ENCODE results near the gene HES7. TPM values are rescaled to one million over a fixed set of nuclear protein-coding genes. Genes with fewer than 3 reads are reported as not detected.

HES7 gene
- total and polyA plus RNA-seq, 9 of the 15 experiments (the other 6 are each of a cell fraction or from before 2014, with no cell fraction given): 0.03 to 1.7 (median 0.14) TPM; not detected in 1

DNA sequence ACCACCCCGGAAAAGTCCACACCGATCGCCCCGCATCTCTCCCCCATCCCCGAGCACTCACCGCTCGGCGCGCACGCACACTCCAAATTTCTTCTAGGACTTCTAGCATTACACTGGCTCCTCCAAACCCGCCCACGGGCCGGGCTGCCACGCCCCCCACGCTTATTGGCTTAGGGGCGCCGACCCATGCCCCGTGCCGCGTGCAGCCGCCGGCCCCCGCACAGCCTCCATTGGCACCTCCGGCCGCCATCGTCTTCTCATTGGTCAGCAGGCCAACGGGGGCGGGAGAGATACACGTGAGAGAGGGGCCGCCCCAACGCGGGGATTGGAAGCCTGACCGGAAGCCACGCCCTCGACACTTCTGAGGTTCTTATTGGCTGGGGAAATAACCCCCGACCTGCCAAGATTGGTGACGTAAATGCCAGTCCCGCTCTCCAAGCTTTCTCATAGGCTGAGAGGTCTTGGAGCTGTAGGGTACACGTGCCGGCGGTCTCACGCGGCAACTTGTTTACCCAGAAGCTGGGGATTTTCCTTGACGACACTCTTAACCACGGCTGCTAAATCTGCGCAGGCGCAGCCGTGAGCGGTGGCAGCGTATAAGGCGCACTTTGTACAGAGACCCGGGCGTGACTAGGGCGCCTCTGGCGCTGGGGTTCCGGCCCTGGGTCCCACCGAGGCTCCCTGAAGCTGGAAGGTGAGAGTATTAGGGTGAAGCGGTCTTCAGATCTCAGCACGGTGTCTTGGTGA, 32.5 kb upstream of the HES7 start (continued):
- TF ChIP-seq SRSF3 (IDR thresholded peaks at IDR 0.05; ENCODE audit: insufficient read depth, low read length): no peak
- TF ChIP-seq ERF (CRISPR knock-in tag; IDR thresholded peaks at IDR 0.05): no peak
- TF ChIP-seq ASH1L (IDR thresholded peaks at IDR 0.05; ENCODE audit: borderline replicate concordance, low read depth, partially characterized antibody): peak; percentile 94
- peak; percentile 61 for TF ChIP-seq RNF2 (IDR thresholded peaks at IDR 0.05)
- peak; percentile 58 for TF ChIP-seq EP400 (IDR thresholded peaks at IDR 0.05)
- no peak; the same call in 1 of the 2 replicates for TF ChIP-seq ZC3H11A (IDR thresholded peaks at IDR 0.05; ENCODE audit: low read depth, low read length)
- peak; percentile 95 for TF ChIP-seq ATF7 (IDR thresholded peaks at IDR 0.05)
- no peak for TF ChIP-seq FUS (optimal IDR thresholded peaks at IDR 0.05; ENCODE audit: low read depth, low read length)
- TF ChIP-seq, protein P1, sequence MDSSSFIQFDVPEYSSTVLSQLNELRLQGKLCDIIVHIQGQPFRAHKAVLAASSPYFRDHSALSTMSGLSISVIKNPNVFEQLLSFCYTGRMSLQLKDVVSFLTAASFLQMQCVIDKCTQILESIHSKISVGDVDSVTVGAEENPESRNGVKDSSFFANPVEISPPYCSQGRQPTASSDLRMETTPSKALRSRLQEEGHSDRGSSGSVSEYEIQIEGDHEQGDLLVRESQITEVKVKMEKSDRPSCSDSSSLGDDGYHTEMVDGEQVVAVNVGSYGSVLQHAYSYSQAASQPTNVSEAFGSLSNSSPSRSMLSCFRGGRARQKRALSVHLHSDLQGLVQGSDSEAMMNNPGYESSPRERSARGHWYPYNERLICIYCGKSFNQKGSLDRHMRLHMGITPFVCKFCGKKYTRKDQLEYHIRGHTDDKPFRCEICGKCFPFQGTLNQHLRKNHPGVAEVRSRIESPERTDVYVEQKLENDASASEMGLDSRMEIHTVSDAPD (CRISPR knock-in tag; IDR thresholded peaks at IDR 0.05): no peak
- TF ChIP-seq HEY1 (CRISPR knock-in tag; IDR thresholded peaks at IDR 0.05; ENCODE audit: borderline replicate concordance): no peak
- TF ChIP-seq ZNF133 (CRISPR knock-in tag; IDR thresholded peaks at IDR 0.05): no peak
- TF ChIP-seq, protein P2, sequence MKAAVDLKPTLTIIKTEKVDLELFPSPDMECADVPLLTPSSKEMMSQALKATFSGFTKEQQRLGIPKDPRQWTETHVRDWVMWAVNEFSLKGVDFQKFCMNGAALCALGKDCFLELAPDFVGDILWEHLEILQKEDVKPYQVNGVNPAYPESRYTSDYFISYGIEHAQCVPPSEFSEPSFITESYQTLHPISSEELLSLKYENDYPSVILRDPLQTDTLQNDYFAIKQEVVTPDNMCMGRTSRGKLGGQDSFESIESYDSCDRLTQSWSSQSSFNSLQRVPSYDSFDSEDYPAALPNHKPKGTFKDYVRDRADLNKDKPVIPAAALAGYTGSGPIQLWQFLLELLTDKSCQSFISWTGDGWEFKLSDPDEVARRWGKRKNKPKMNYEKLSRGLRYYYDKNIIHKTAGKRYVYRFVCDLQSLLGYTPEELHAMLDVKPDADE (conservative IDR thresholded peaks at IDR 0.05; ENCODE audit: control insufficient read depth, low read depth, low read length): peak; percentile 41; the same call in 1 of the 2 replicates
- TF ChIP-seq, protein P3, sequence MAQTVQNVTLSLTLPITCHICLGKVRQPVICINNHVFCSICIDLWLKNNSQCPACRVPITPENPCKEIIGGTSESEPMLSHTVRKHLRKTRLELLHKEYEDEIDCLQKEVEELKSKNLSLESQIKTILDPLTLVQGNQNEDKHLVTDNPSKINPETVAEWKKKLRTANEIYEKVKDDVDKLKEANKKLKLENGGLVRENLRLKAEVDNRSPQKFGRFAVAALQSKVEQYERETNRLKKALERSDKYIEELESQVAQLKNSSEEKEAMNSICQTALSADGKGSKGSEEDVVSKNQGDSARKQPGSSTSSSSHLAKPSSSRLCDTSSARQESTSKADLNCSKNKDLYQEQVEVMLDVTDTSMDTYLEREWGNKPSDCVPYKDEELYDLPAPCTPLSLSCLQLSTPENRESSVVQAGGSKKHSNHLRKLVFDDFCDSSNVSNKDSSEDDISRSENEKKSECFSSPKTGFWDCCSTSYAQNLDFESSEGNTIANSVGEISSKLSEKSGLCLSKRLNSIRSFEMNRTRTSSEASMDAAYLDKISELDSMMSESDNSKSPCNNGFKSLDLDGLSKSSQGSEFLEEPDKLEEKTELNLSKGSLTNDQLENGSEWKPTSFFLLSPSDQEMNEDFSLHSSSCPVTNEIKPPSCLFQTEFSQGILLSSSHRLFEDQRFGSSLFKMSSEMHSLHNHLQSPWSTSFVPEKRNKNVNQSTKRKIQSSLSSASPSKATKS (CRISPR knock-in tag; IDR thresholded peaks at IDR 0.05): no peak
- TF ChIP-seq, protein P4, sequence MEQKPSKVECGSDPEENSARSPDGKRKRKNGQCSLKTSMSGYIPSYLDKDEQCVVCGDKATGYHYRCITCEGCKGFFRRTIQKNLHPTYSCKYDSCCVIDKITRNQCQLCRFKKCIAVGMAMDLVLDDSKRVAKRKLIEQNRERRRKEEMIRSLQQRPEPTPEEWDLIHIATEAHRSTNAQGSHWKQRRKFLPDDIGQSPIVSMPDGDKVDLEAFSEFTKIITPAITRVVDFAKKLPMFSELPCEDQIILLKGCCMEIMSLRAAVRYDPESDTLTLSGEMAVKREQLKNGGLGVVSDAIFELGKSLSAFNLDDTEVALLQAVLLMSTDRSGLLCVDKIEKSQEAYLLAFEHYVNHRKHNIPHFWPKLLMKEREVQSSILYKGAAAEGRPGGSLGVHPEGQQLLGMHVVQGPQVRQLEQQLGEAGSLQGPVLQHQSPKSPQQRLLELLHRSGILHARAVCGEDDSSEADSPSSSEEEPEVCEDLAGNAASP (IDR thresholded peaks at IDR 0.05): no peak
- TF ChIP-seq ZNF785 (CRISPR knock-in tag; IDR thresholded peaks at IDR 0.05): no peak
- TF ChIP-seq, protein P5, sequence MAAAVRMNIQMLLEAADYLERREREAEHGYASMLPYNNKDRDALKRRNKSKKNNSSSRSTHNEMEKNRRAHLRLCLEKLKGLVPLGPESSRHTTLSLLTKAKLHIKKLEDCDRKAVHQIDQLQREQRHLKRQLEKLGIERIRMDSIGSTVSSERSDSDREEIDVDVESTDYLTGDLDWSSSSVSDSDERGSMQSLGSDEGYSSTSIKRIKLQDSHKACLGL (CRISPR knock-in tag; IDR thresholded peaks at IDR 0.05; ENCODE audit: borderline replicate concordance, poor library complexity, severe bottlenecking): no peak
- TF ChIP-seq HDAC3 (IDR thresholded peaks at IDR 0.05; ENCODE audit: borderline replicate concordance, partially characterized antibody): no peak
- TF ChIP-seq SOX6 (IDR thresholded peaks at IDR 0.05): 0 out of 2 replicates have a peak, but pooled peaks have one; percentile 20
- peak; percentile 56; the same call in 1 of the 2 replicates for TF ChIP-seq ELF4 (CRISPR knock-in tag; IDR thresholded peaks at IDR 0.05)
- peak; percentile 84; the same call in 1 of the 2 replicates for TF ChIP-seq FOXK1 (CRISPR knock-in tag; IDR thresholded peaks at IDR 0.05; ENCODE audit: borderline replicate concordance)
- TF ChIP-seq HNRNPUL1 (IDR thresholded peaks at IDR 0.05; ENCODE audit: low read length): no peak
- TF ChIP-seq NR4A1 (CRISPR knock-in tag; IDR thresholded peaks at IDR 0.05): no peak
- no peak for TF ChIP-seq NR4A1 (tag; IDR thresholded peaks at IDR 0.05)

Data from K562 (cell line).